Retinal pigment epithelial cell (primary cell): ENCODE results near the gene RBM5.

Experiments used
- DNase-seq: peaks from one replicate; pipeline ENCODE4 v3.0.0-alpha.2; 2010; ENCODE audit warnings: low read depth
- H3K4me3 ChIP-seq: 2 replicates; pipeline ENCODE4 v1.5.1; 2011; ENCODE audit warnings: mild to moderate bottlenecking, low read length, control low read depth, moderate library complexity
- CTCF ChIP-seq: conservative IDR thresholded peaks from 2 replicates; pipeline ENCODE4 v1.5.1; 2011; ENCODE audit warnings: low read depth, low read length, control low read depth, inconsistent platforms

Gene RBM5

GRCh38 chr3:50102558-50102957 is 13.8 kb downstream of the RBM5 start:
- H3K4me3 ChIP-seq: no peak overlapping the region
- no peak for TF ChIP-seq CTCF
- no peak for DNase-seq

- DNase-seq: no peak
- no peak for TF ChIP-seq CTCF
- H3K4me3 ChIP-seq: no peak overlapping the region
Measured at GRCh38 chr3:50111757-50112156, 23.0 kb downstream of the RBM5 start.

GRCh38 chr3:50112462-50112861 is 23.7 kb downstream of the RBM5 start:
- H3K4me3 ChIP-seq: no peak overlapping the region
- no peak for DNase-seq
- no peak for TF ChIP-seq CTCF

- no peak overlapping the region for H3K4me3 ChIP-seq
- no peak for TF ChIP-seq CTCF
Measured at GRCh38 chr3:50117120-50117519, 28.4 kb downstream of the RBM5 start.

GRCh38 chr3:50118237-50118636 is 29.5 kb downstream of the RBM5 start:
- DNase-seq: no peak
- no peak overlapping the region for H3K4me3 ChIP-seq
- TF ChIP-seq CTCF: no peak

More at GRCh38 chr3:50117120-50117519, 28.4 kb downstream of the RBM5 start:
- no peak for DNase-seq

- TF ChIP-seq CTCF: no peak
- DNase-seq: no peak
- no peak overlapping the region for H3K4me3 ChIP-seq
Measured at GRCh38 chr3:50119786-50120185, 31.1 kb downstream of the RBM5 start.

GRCh38 chr3:50120364-50121071 is 31.8 kb downstream of the RBM5 start:
- DNase-seq: no peak
- H3K4me3 ChIP-seq: no peak overlapping the region
- no peak for TF ChIP-seq CTCF
